Trophoblast cell (in vitro differentiated cells and primary cell): ENCODE measurements around the gene MLH1.

ENCODE experiments used
- DNase-seq, 2 donors: peaks; one replicate each; pipeline ENCODE4 v3.0.0-alpha.2; 2016
- H2AFZ ChIP-seq: 2 replicates; pipeline ENCODE4 v1.6.1; 2013; ENCODE audit warnings: low read length, moderate library complexity, mild to moderate bottlenecking; ENCODE audit not compliant: insufficient read depth, poor library complexity
- H2AK5ac ChIP-seq: 2 replicates; pipeline ENCODE4 v1.6.1; 2013; ENCODE audit warnings: mild to moderate bottlenecking, low read length
- H2BK120ac ChIP-seq: 2 replicates; pipeline ENCODE4 v1.6.1; 2013; ENCODE audit warnings: low read length, mild to moderate bottlenecking, moderate library complexity; ENCODE audit not compliant: insufficient read depth, poor library complexity
- H2BK12ac ChIP-seq: 2 replicates; pipeline ENCODE4 v1.6.1; 2013; ENCODE audit warnings: mild to moderate bottlenecking, low read length, moderate library complexity
- H2BK5ac ChIP-seq: 2 replicates; pipeline ENCODE4 v1.6.1; 2013; ENCODE audit warnings: low read length, low read depth, moderate library complexity, mild to moderate bottlenecking; ENCODE audit not compliant: poor library complexity
- H3K14ac ChIP-seq: 2 replicates; pipeline ENCODE4 v1.6.1; 2013; ENCODE audit warnings: mild to moderate bottlenecking, low read length
- H3K18ac ChIP-seq: 2 replicates; pipeline ENCODE4 v1.6.1; 2013; ENCODE audit warnings: mild to moderate bottlenecking, low read length
- H3K23ac ChIP-seq: 2 replicates; pipeline ENCODE4 v1.6.1; 2013; ENCODE audit warnings: low read length
- H3K27ac ChIP-seq: 2 replicates; pipeline ENCODE4 v1.5.1; 2013; ENCODE audit warnings: low read depth, mild to moderate bottlenecking, inconsistent platforms, low read length, moderate library complexity
- H3K27me3 ChIP-seq: 2 replicates; pipeline ENCODE4 v1.6.1; 2013; ENCODE audit warnings: inconsistent platforms, mild to moderate bottlenecking, low read length, moderate library complexity; ENCODE audit not compliant: insufficient read depth
- H3K36me3 ChIP-seq, 2 experiments: 1 replicate in 1 of 2; 2 replicates in 1 of 2; pipeline ENCODE4 v1.6.1; 2013; ENCODE audit warnings: low read length in 2 of 2, mild to moderate bottlenecking in 2 of 2, moderate library complexity in 1 of 2; ENCODE audit not compliant: insufficient read depth in 2 of 2, control insufficient read depth in 1 of 2
- H3K4ac ChIP-seq: 2 replicates; pipeline ENCODE4 v1.6.1; 2013; ENCODE audit warnings: low read depth, mild to moderate bottlenecking, low read length, moderate library complexity
- H3K4me1 ChIP-seq, 2 experiments: 1 replicate in 1 of 2; 2 replicates in 1 of 2; pipeline ENCODE4 v1.6.1; 2013; ENCODE audit warnings: low read length in 2 of 2, mild to moderate bottlenecking in 2 of 2, moderate library complexity in 1 of 2; ENCODE audit not compliant: insufficient read depth in 2 of 2, control insufficient read depth in 1 of 2
- H3K4me2 ChIP-seq: 2 replicates; pipeline ENCODE4 v1.6.1; 2013; ENCODE audit warnings: inconsistent platforms, mild to moderate bottlenecking, low read length, moderate library complexity
- H3K4me3 ChIP-seq: 2 replicates; pipeline ENCODE4 v1.5.1; 2013; ENCODE audit warnings: mild to moderate bottlenecking, low read depth, low read length, inconsistent platforms
- H3K79me1 ChIP-seq: one replicate; pipeline ENCODE4 v1.6.1; 2013; ENCODE audit warnings: low read length
- H3K79me2 ChIP-seq: 2 replicates; pipeline ENCODE4 v1.6.1; 2013; ENCODE audit warnings: low read length, mild to moderate bottlenecking; ENCODE audit not compliant: control insufficient read depth, insufficient read depth, poor library complexity
- H3K9ac ChIP-seq: 2 replicates; pipeline ENCODE4 v1.6.1; 2013; ENCODE audit warnings: mild to moderate bottlenecking, low read length
- H3K9me3 ChIP-seq: 2 replicates; pipeline ENCODE4 v1.6.1; 2013; ENCODE audit warnings: low read depth, mild to moderate bottlenecking, control low read depth, inconsistent platforms, low read length; ENCODE audit not compliant: insufficient read depth
- H4K12ac ChIP-seq: 2 replicates; pipeline ENCODE4 v1.6.1; 2013; ENCODE audit warnings: low read depth, mild to moderate bottlenecking, low read length, moderate library complexity
- H4K8ac ChIP-seq: 2 replicates; pipeline ENCODE4 v1.6.1; 2013; ENCODE audit warnings: low read depth, mild to moderate bottlenecking, low read length, moderate library complexity
- H4K91ac ChIP-seq: one replicate; pipeline ENCODE4 v1.6.1; 2013; ENCODE audit warnings: low read depth, mild to moderate bottlenecking, low read length, moderate library complexity
- WGBS: extraction: QIAGEN DNeasy Blood & Tissue Kit; methylation state at CpG from one replicate; pipeline ENCODE4 v1.1.7; 2013; ENCODE audit warnings: missing lambda C conversion rate; ENCODE audit not compliant: insufficient read length, insufficient coverage; ENCODE audit errors: extremely low coverage; 5-methylcytosine and 5-hydroxymethylcytosine counted together

The MLH1 gene

GRCh38 chr3:37024820-37025405, 31.6 kb downstream of the MLH1 start:
- Histone ChIP-seq H3K9ac (no peak overlapping the region), H3K27me3 (no peaks in the 10 kb centered on the region), H3K36me3 (peaks cover 33 to 54% of the 10 kb centered on the region in 2 experiments), H3K14ac (no peak overlapping the region), H4K8ac (no peak overlapping the region), H2AFZ (no peak overlapping the region), H2BK120ac (no peak overlapping the region), H3K4me1 (no peaks in the 10 kb centered on the region), H3K4me2 (no peak overlapping the region), H2BK12ac (no peak overlapping the region), H4K12ac (no peak overlapping the region), H3K4ac (no peak overlapping the region), H3K79me2 (no peaks in the 10 kb centered on the region), H3K27ac (no peak overlapping the region), H3K18ac (no peak overlapping the region), H3K23ac (no peak overlapping the region), H2AK5ac (no peak overlapping the region), H3K79me1 (no peaks in the 10 kb centered on the region), H3K9me3 (no peaks in the 10 kb centered on the region), H3K4me3 (no peak overlapping the region), H4K91ac (no peak overlapping the region), H2BK5ac (no peak overlapping the region)
- WGBS = no CpG with 5 or more reads among the region's 3 CpGs
- DNase-seq = peak in 1 of 2 donors; percentile 7

GRCh38 chr3:37025561-37026335, 32.4 kb downstream of the MLH1 start:
- H3K4ac ChIP-seq = no peak overlapping the region
- H4K12ac ChIP-seq = no peak overlapping the region
- H3K9me3 ChIP-seq = no peaks in the 10 kb centered on the region
- H4K8ac ChIP-seq = no peak overlapping the region
- no peak overlapping the region for H3K27ac ChIP-seq
- no peak overlapping the region for H3K4me2 ChIP-seq
- H2BK120ac ChIP-seq = no peak overlapping the region
- no CpG with 5 or more reads among the region's 3 CpGs for WGBS
- H3K4me1 ChIP-seq = no peaks in the 10 kb centered on the region
- H3K27me3 ChIP-seq = no peaks in the 10 kb centered on the region
- no peak overlapping the region for H2BK12ac ChIP-seq
- H2AFZ ChIP-seq = no peak overlapping the region
- no peak overlapping the region for H2AK5ac ChIP-seq
- H3K79me2 ChIP-seq = no peaks in the 10 kb centered on the region
- no peak overlapping the region for H3K9ac ChIP-seq
- H2BK5ac ChIP-seq = no peak overlapping the region
- no peak for DNase-seq
- no peak overlapping the region for H4K91ac ChIP-seq
- H3K18ac ChIP-seq = no peak overlapping the region
- no peak overlapping the region for H3K23ac ChIP-seq
- H3K36me3 ChIP-seq = peaks cover 30 to 52% of the 10 kb centered on the region in 2 experiments
- no peaks in the 10 kb centered on the region for H3K79me1 ChIP-seq
- no peak overlapping the region for H3K4me3 ChIP-seq
- no peak overlapping the region for H3K14ac ChIP-seq

- H2BK5ac ChIP-seq = no peak overlapping the region
- H3K36me3 ChIP-seq = peaks cover 28 to 52% of the 10 kb centered on the region in 2 experiments
- H3K4me3 ChIP-seq = no peak overlapping the region
- no peak overlapping the region for H3K9ac ChIP-seq
- H3K4me2 ChIP-seq = no peak overlapping the region
- no peak overlapping the region for H3K23ac ChIP-seq
- no peak overlapping the region for H2BK12ac ChIP-seq
- no peaks in the 10 kb centered on the region for H3K4me1 ChIP-seq
- H4K12ac ChIP-seq = no peak overlapping the region
- no peak overlapping the region for H2AFZ ChIP-seq
- WGBS = no CpG with 5 or more reads among the region's 5 CpGs
- no peak overlapping the region for H3K4ac ChIP-seq
- no peak overlapping the region for H3K18ac ChIP-seq
- no peak overlapping the region for H3K14ac ChIP-seq
- H2AK5ac ChIP-seq = no peak overlapping the region
- H3K79me2 ChIP-seq = no peaks in the 10 kb centered on the region
- no peak overlapping the region for H4K91ac ChIP-seq
- H3K27me3 ChIP-seq = no peaks in the 10 kb centered on the region
- no peak overlapping the region for H3K27ac ChIP-seq
- no peak overlapping the region for H2BK120ac ChIP-seq
- no peaks in the 10 kb centered on the region for H3K79me1 ChIP-seq
- H3K9me3 ChIP-seq = no peaks in the 10 kb centered on the region
- no peak overlapping the region for H4K8ac ChIP-seq
- DNase-seq = peak; percentile 91
Measured at GRCh38 chr3:37026851-37027250, 33.5 kb downstream of the MLH1 start.

GRCh38 chr3:37028329-37028728, 35.0 kb downstream of the MLH1 start:
- Histone ChIP-seq H4K8ac (no peak overlapping the region), H2AFZ (no peak overlapping the region), H4K12ac (no peak overlapping the region), H2AK5ac (no peak overlapping the region), H2BK5ac (no peak overlapping the region), H3K36me3 (peaks cover 26 to 47% of the 10 kb centered on the region in 2 experiments), H2BK120ac (no peak overlapping the region), H3K27me3 (no peaks in the 10 kb centered on the region), H3K18ac (no peak overlapping the region), H2BK12ac (no peak overlapping the region), H3K4ac (no peak overlapping the region), H3K9ac (no peak overlapping the region), H3K4me2 (no peak overlapping the region), H3K79me2 (no peaks in the 10 kb centered on the region), H4K91ac (no peak overlapping the region), H3K9me3 (no peaks in the 10 kb centered on the region), H3K27ac (no peak overlapping the region), H3K14ac (no peak overlapping the region), H3K23ac (no peak overlapping the region), H3K4me1 (no peaks in the 10 kb centered on the region), H3K79me1 (no peaks in the 10 kb centered on the region), H3K4me3 (no peak overlapping the region)
- no CpG with 5 or more reads among the region's 1 CpG for WGBS
- no peak for DNase-seq
